GM23248 (cell line): Measurements from ENCODE around the gene AFAP1. TPM values are rescaled to one million over a fixed set of nuclear protein-coding genes. Genes with fewer than 3 reads are reported as not detected.

Experiments used
- DNase-seq: peaks from one replicate; pipeline ENCODE4 v3.0.0-alpha.2; 2015
- H2AFZ ChIP-seq: fragments of 200-600 bp; sonication (generic); 2 replicates; pipeline ENCODE4 v1.6.1; 2016; ENCODE audit warnings: antibody characterized with exemption
- H3F3A ChIP-seq: fragments of 200-600 bp; sonication (generic); 2 replicates; pipeline ENCODE4 v1.6.1; 2016; ENCODE audit warnings: mild to moderate bottlenecking, antibody characterized with exemption, mixed run types; ENCODE audit not compliant: insufficient read depth
- H3K27ac ChIP-seq: fragments of 200-600 bp; sonication (generic); 2 replicates; pipeline ENCODE4 v1.5.1; 2016; ENCODE audit warnings: mild to moderate bottlenecking
- H3K27me3 ChIP-seq: fragments of 200-600 bp; sonication (generic); replicated peaks from 2 replicates; pipeline ENCODE4 v1.6.1; 2016; ENCODE audit warnings: mild to moderate bottlenecking; ENCODE audit not compliant: insufficient read depth
- H3K36me3 ChIP-seq: fragments of 200-600 bp; sonication (generic); 2 replicates; pipeline ENCODE4 v1.6.1; 2016; ENCODE audit warnings: low read depth, mild to moderate bottlenecking
- H3K4me1 ChIP-seq: fragments of 200-600 bp; sonication (generic); 2 replicates; pipeline ENCODE4 v1.6.1; 2016; ENCODE audit warnings: mild to moderate bottlenecking; ENCODE audit not compliant: insufficient read depth
- H3K4me2 ChIP-seq: fragments of 200-600 bp; sonication (generic); one replicate; pipeline ENCODE4 v1.6.1; 2016; ENCODE audit warnings: mild to moderate bottlenecking; ENCODE audit not compliant: unreplicated experiment
- H3K4me3 ChIP-seq: fragments of 200-600 bp; sonication (generic); 2 replicates; pipeline ENCODE4 v1.5.1; 2016; ENCODE audit warnings: mild to moderate bottlenecking
- H3K79me2 ChIP-seq: fragments of 200-600 bp; sonication (generic); 2 replicates; pipeline ENCODE4 v1.6.1; 2016; ENCODE audit warnings: mild to moderate bottlenecking; ENCODE audit not compliant: insufficient read depth
- H3K9ac ChIP-seq: fragments of 200-600 bp; sonication (generic); 2 replicates; pipeline ENCODE4 v1.6.1; 2016; ENCODE audit warnings: mild to moderate bottlenecking
- H3K9me2 ChIP-seq: fragments of 200-600 bp; sonication (generic); 2 replicates; pipeline ENCODE4 v1.6.1; 2016; ENCODE audit warnings: mixed run types, mild to moderate bottlenecking, moderate library complexity; ENCODE audit not compliant: insufficient read depth
- H3K9me3 ChIP-seq: fragments of 200-600 bp; sonication (generic); one replicate; pipeline ENCODE4 v1.6.1; 2017; ENCODE audit warnings: low read depth
- H4K20me1 ChIP-seq: fragments of 200-600 bp; sonication (generic); 2 replicates; pipeline ENCODE4 v1.6.0; 2016; ENCODE audit not compliant: insufficient read depth
- EZH2 ChIP-seq: fragments of 200-600 bp; sonication (generic); IDR thresholded peaks from 2 replicates; pipeline ENCODE4 v1.6.1; 2018; ENCODE audit warnings: antibody characterized with exemption, mild to moderate bottlenecking; ENCODE audit not compliant: insufficient read depth, poor library complexity, severe bottlenecking
- EZH2phosphoT487 ChIP-seq: fragments of 200-600 bp; sonication (generic); IDR thresholded peaks from 2 replicates; pipeline ENCODE4 v1.6.1; 2018; ENCODE audit warnings: antibody characterized with exemption, moderate library complexity, mild to moderate bottlenecking, low read depth; ENCODE audit not compliant: insufficient read depth
- WGBS, 2 experiments: methylation state at CpG; one replicate each; pipeline ENCODE4 v1.1.6; 2015 to 2017; ENCODE audit warnings: low lambda C conversion rate in 2 of 2, low coverage in 1 of 2; ENCODE audit errors: missing lambda C conversion rate in 2 of 2; 5-methylcytosine and 5-hydroxymethylcytosine counted together
- in situ Hi-C: fragments of 300-500 bp; cut with MboI; formaldehyde crosslinking; loops from 2 replicates; pipeline ENCODE4 v1.15.0; 2020
- polyA plus RNA-seq: library from polyadenylated mRNA; unstranded; fragments of >200 nt; fragmentation: Nextera tagmentation; extraction: Ambion mirVana; gene quantifications from 2 replicates; pipeline ENCODE4 v1.2.1, GENCODE V29; 2016
- total RNA-seq: library from RNA; depleted of rRNA; stranded (reverse); fragments of >200 nt; shearing (Covaris generic); gene quantifications from 2 replicates; pipeline ENCODE4 v1.2.3, GENCODE V29; 2014

Gene AFAP1
- total and polyA plus RNA-seq, 2 experiments from 2014 or later: 54.4 to 103 TPM

- DNase-seq: no peak
- TF ChIP-seq EZH2 (no peak), EZH2phosphoT487 (no peak)
- no peaks in the 10 kb centered on the region for H3K36me3 ChIP-seq
- H3K4me2 ChIP-seq: no peak overlapping the region
- no peak overlapping the region for H3K9ac ChIP-seq
- H2AFZ ChIP-seq: no peak overlapping the region
- H3K27me3 ChIP-seq: no peaks in the 10 kb centered on the region
- H3K4me1 ChIP-seq: no peaks in the 10 kb centered on the region
- H3K27ac ChIP-seq: no peak overlapping the region
- no peaks in the 10 kb centered on the region for H3F3A ChIP-seq
- 83 to 85% methylated on average over 9 of the region's 9 CpGs for WGBS, 2 experiments
- H3K4me3 ChIP-seq: no peak overlapping the region
- H3K79me2 ChIP-seq: no peaks in the 10 kb centered on the region
- H3K9me3 ChIP-seq: no peaks in the 10 kb centered on the region
- no peaks in the 10 kb centered on the region for H3K9me2 ChIP-seq
- in situ Hi-C loops: no loop called here
- H4K20me1 ChIP-seq: no peaks in the 10 kb centered on the region
These were observed 207.4 kb downstream of the AFAP1 start for GRCh38 chr4:7732263-7732662.

GRCh38 chr4:7731437-7731836 lies 208.2 kb downstream of the AFAP1 start:
- TF ChIP-seq EZH2phosphoT487: no peak
- no peak for TF ChIP-seq EZH2
- no peaks in the 10 kb centered on the region for H3F3A ChIP-seq
- H3K27ac ChIP-seq: no peak overlapping the region
- H3K9me2 ChIP-seq: no peaks in the 10 kb centered on the region
- H2AFZ ChIP-seq: no peak overlapping the region
- no peak overlapping the region for H3K9ac ChIP-seq
- no peaks in the 10 kb centered on the region for H3K36me3 ChIP-seq
- in situ Hi-C loops: no loop called here
- no peak overlapping the region for H3K4me2 ChIP-seq
- DNase-seq: no peak
- H3K4me3 ChIP-seq: no peak overlapping the region
- H3K4me1 ChIP-seq: no peaks in the 10 kb centered on the region
- WGBS, 2 experiments: 74 to 84% methylated on average over 4 of the region's 4 CpGs
- no peaks in the 10 kb centered on the region for H4K20me1 ChIP-seq
- H3K9me3 ChIP-seq: no peaks in the 10 kb centered on the region
- no peaks in the 10 kb centered on the region for H3K27me3 ChIP-seq
- H3K79me2 ChIP-seq: no peaks in the 10 kb centered on the region

DNA sequence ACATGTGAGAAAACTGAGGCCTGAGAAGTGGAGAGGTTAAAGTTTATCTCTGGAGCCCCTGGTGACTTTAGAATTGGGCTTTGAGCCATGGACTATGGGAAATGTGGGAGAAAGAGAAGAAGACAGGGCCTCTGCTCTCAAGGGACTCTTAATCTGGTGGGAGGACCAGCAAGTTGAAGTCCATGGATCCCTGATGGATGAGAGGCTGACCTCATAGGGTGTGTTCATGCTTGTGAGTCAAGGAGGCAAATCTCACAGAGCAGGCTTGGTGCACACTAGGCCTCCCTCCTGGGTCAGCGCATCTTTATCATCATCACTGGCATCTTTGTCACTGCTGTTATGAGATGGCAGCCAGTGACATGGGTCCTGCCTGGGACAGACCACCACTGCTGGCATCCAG lies 211.9 kb downstream of the AFAP1 start:
- DNase-seq: peak; percentile 66
- H3F3A ChIP-seq: no peaks in the 10 kb centered on the region
- H3K27ac ChIP-seq: no peak overlapping the region
- H3K4me1 ChIP-seq: peaks cover 3% of the 10 kb centered on the region; the same call in 1 of the 2 replicates
- TF ChIP-seq EZH2 (no peak), EZH2phosphoT487 (no peak)
- no peaks in the 10 kb centered on the region for H3K27me3 ChIP-seq
- no peaks in the 10 kb centered on the region for H3K79me2 ChIP-seq
- H4K20me1 ChIP-seq: no peaks in the 10 kb centered on the region
- no peak overlapping the region for H3K4me3 ChIP-seq
- H3K9ac ChIP-seq: no peak overlapping the region
- no peak overlapping the region for H2AFZ ChIP-seq
- H3K9me3 ChIP-seq: no peaks in the 10 kb centered on the region
- 88 to 91% methylated on average over 1 of the region's 1 CpG for WGBS, 2 experiments
- H3K9me2 ChIP-seq: no peaks in the 10 kb centered on the region
- in situ Hi-C loops: no loop called here
- no peak overlapping the region for H3K4me2 ChIP-seq
- no peaks in the 10 kb centered on the region for H3K36me3 ChIP-seq

GRCh38 chr4:7726665-7727413 lies 212.8 kb downstream of the AFAP1 start:
- in situ Hi-C loops: no loop called here

More at GRCh38 chr4:7726665-7727413, 212.8 kb downstream of the AFAP1 start:
- no peak for DNase-seq
- Histone ChIP-seq H3K4me1 (peaks cover 3% of the 10 kb centered on the region; the same call in 1 of the 2 replicates), H3K9me2 (no peaks in the 10 kb centered on the region), H3K79me2 (no peaks in the 10 kb centered on the region), H3K9ac (no peak overlapping the region), H4K20me1 (no peaks in the 10 kb centered on the region), H3K9me3 (no peaks in the 10 kb centered on the region), H3K4me2 (no peak overlapping the region), H3K36me3 (no peaks in the 10 kb centered on the region), H3K4me3 (no peak overlapping the region), H3K27ac (no peak overlapping the region), H3K27me3 (no peaks in the 10 kb centered on the region), H3F3A (no peaks in the 10 kb centered on the region), H2AFZ (no peak overlapping the region)
- TF ChIP-seq EZH2: no peak
- no peak for TF ChIP-seq EZH2phosphoT487
- WGBS, 2 experiments: 77% methylated on average over 21 to 22 of the region's 22 CpGs
